Measurements from ENCODE around the gene CD38.
"Not testable (repeated sequence)": the region's sequence is repeated elsewhere in the genome, so short reads cannot be mapped to it uniquely, and the experiment has no call there.

Gene CD38

DNA sequence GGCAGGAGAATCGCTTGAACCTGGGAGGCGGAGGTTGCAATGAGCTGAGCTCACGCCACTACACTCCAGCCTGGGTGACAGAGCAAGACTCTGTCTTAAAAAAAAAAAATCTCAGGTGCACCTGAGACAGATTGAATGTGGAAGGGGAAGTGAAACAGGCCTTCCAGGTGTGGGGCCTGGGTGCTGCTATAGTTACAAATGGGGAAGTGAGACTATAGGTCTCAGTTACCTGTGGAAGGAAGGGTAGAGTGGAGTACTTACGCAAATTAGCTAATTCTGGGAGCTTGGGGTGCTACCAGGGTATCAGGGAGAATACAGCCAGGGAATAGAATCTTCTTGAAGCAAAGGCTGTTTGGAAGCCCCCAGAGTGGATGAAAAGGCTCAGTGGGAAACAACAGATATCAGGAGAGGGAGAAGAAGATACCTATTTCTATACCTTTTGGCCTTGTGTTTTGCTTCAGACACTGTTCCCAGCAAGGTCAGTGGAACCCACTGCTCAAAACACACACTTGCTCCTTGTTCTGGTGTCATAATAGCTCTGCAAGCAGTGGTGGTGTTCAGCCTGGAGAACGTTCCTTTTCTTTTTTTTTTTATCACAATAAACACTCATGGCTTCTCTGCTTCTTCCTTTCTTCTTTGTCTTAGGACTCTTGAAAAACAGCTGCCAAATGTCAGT lies 7.0 kb downstream of the CD38 start:
- Histone ChIP-seq H3K9me3 (ENCODE audit: control insufficient read depth, low read length) (no peaks in the 10 kb centered on the region), H3K4me3 (ENCODE audit: low read length) (no peak overlapping the region), H3K36me3 (ENCODE audit: control insufficient read depth, insufficient read depth, low read length) (no peaks in the 10 kb centered on the region), H3K4me1 (ENCODE audit: control insufficient read depth, insufficient read depth, low read length) (no peaks in the 10 kb centered on the region), H3K27me3 (ENCODE audit: control insufficient read depth, insufficient read depth, low read length) (no peaks in the 10 kb centered on the region), H3K9ac (ENCODE audit: low read length) (no peak overlapping the region)

DNA sequence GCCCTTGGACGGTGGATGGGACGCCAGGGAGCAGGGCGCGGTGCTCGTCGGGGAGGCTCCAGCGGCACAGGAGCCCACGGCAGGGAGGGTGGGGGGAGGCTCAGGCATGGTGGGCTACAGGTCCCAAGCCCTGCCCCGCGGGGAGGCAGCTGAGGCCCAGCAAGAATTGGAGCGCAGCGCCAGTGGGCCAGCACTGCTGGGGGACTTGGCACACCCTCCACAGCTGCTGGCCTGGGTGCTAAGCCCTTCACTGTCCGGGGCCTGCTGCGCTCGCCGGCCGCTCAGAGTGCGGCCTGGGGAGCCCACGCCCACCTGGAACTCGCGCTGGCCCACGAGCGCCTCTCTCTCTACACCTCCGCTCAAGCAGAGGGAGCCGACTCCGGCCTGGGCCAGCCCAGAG lies 8.6 kb downstream of the CD38 start:
- H3K9me3 ChIP-seq (ENCODE audit: control insufficient read depth, low read length) = no peaks in the 10 kb centered on the region
- no peak overlapping the region for H3K9ac ChIP-seq (ENCODE audit: low read length)
- no peaks in the 10 kb centered on the region for H3K27me3 ChIP-seq (ENCODE audit: control insufficient read depth, insufficient read depth, low read length)
- no peak overlapping the region for H3K4me3 ChIP-seq (ENCODE audit: low read length)
- no peaks in the 10 kb centered on the region for H3K36me3 ChIP-seq (ENCODE audit: control insufficient read depth, insufficient read depth, low read length)
- H3K4me1 ChIP-seq (ENCODE audit: control insufficient read depth, insufficient read depth, low read length) = no peaks in the 10 kb centered on the region

DNA sequence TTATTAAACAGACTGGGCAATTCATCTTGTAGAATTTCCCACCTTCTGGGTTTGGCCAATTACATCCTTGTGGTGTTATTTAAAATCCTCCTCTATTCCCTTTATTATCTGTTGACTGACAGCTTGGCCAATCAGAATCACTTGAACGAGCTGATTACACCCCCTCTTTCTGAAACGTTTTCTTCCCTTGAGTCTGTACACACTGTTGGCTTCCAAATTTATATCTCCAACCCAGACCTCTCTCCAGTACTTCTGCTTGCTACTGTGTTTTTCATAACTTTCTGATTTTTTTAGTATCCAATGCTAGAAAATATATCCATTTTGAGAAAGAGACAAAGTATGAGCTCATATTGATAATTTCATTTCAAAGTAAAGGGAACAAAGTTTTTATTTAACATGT lies 14.8 kb downstream of the CD38 start:
- Histone ChIP-seq H3K36me3 (ENCODE audit: control insufficient read depth, insufficient read depth, low read length) (no peaks in the 10 kb centered on the region), H3K4me3 (ENCODE audit: low read length) (no peak overlapping the region), H3K27me3 (ENCODE audit: control insufficient read depth, insufficient read depth, low read length) (no peaks in the 10 kb centered on the region), H3K9me3 (ENCODE audit: control insufficient read depth, low read length) (no peaks in the 10 kb centered on the region), H3K4me1 (ENCODE audit: control insufficient read depth, insufficient read depth, low read length) (no peaks in the 10 kb centered on the region), H3K9ac (ENCODE audit: low read length) (no peak overlapping the region)

DNA sequence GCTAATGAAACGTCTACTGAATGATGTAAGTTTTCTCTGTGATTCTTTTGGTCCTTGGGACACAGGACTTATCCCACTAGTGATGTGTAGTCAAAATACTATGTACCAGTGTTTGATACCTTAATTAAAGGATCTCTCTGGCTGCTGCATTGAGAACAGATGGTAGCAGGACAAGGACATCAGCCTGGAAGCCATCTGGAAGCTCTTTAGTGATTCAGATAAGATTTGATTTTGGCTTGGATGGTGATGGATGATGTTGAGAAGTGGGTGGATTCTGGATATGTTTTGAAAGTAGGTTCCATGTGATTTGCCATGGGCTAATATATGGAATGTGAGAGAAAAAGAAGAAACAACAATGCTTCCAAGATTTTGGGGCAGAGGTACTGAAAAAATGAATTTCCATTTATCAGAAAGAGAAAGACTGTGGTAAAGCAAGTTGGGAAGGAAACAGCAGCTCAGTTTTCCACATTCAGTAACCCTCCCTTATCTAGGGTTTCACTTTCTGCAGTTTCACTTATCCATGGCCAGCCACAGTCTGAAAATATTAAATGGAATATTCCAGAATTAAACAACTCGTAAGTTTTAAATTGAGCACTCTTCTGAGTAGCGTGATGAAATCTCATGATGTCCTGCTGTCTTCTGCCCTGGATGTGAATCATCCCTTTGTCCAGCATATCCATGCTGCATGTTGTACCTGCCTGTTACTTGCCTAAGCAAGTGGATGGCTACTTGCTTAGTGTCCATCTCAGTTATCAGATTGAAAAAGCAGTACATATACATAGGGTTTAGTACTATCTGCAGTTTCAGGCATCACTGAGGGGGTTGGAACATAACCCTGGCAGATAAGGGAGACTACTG lies 15.6 kb downstream of the CD38 start:
- Histone ChIP-seq H3K4me1 (ENCODE audit: control insufficient read depth, insufficient read depth, low read length) (no peaks in the 10 kb centered on the region), H3K9me3 (ENCODE audit: control insufficient read depth, low read length) (no peaks in the 10 kb centered on the region), H3K9ac (ENCODE audit: low read length) (no peak overlapping the region), H3K4me3 (ENCODE audit: low read length) (no peak overlapping the region), H3K36me3 (ENCODE audit: control insufficient read depth, insufficient read depth, low read length) (no peaks in the 10 kb centered on the region), H3K27me3 (ENCODE audit: control insufficient read depth, insufficient read depth, low read length) (no peaks in the 10 kb centered on the region)

DNA sequence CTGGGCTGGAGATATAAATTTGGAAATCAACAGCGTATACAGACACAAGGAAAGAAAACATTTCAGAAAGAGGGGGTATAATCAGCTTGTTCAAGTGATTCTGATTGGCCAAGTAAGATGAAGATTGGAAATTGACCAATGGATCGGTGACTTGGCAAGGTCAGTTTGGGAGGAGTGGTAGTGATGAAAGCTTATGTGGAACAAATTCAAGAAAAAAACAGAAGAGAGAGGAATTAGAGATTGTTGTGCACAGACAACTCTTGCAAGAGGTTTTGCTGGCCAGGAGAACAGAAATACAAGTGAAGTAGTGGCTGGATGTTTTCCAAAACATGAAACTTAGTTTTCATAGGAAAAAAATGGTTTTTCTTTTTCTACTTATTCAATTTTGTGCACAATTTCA lies 16.3 kb downstream of the CD38 start:
- Histone ChIP-seq H3K4me3 (ENCODE audit: low read length) (no peak overlapping the region), H3K27me3 (ENCODE audit: control insufficient read depth, insufficient read depth, low read length) (no peaks in the 10 kb centered on the region), H3K9ac (ENCODE audit: low read length) (no peak overlapping the region), H3K4me1 (ENCODE audit: control insufficient read depth, insufficient read depth, low read length) (no peaks in the 10 kb centered on the region), H3K9me3 (ENCODE audit: control insufficient read depth, low read length) (no peaks in the 10 kb centered on the region), H3K36me3 (ENCODE audit: control insufficient read depth, insufficient read depth, low read length) (no peaks in the 10 kb centered on the region)

DNA sequence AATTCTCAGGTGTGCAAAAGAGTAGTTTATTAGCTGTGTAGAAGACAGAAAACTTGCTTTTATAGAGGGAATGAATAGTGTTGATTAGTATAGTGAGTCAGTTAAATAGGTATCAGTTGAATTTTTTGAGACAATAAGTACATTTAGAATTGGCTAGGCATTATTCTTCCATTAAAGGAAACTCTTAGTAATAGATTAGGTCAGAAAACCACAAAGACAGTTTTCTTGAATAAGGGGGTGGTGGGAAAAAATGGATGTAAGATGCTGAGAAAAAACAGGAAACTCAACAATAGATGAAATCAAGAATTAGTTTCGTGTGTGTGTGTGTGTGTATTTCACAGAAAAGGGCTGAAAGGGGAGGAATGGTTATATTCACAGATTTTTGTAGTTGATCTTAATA lies 16.8 kb downstream of the CD38 start:
- no peaks in the 10 kb centered on the region for H3K4me1 ChIP-seq (ENCODE audit: control insufficient read depth, insufficient read depth, low read length)
- H3K36me3 ChIP-seq (ENCODE audit: control insufficient read depth, insufficient read depth, low read length) = no peaks in the 10 kb centered on the region
- no peak overlapping the region for H3K4me3 ChIP-seq (ENCODE audit: low read length)
- H3K9ac ChIP-seq (ENCODE audit: low read length) = no peak overlapping the region
- H3K27me3 ChIP-seq (ENCODE audit: control insufficient read depth, insufficient read depth, low read length) = no peaks in the 10 kb centered on the region
- no peaks in the 10 kb centered on the region for H3K9me3 ChIP-seq (ENCODE audit: control insufficient read depth, low read length)

DNA sequence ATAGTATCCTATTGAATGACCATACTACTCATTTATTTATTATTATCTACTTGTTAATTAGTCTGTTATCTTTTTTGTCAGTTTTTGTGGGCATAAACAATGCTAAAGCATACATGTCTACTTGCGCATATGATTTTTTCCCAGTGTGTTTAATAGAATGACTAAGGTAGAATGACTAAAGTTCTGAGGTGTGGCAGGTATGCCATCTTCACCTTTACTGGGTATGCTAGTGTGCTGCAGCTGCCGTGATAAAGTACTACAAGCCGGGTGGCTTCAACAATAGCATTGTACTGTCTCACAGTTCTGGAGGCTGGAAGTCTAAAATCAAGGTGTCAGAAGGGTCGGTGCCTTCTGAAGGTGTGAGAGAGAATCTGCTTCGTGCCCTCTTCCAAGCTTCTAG lies 19.2 kb downstream of the CD38 start:
- H3K9me3 ChIP-seq (ENCODE audit: control insufficient read depth, low read length) = no peaks in the 10 kb centered on the region
- no peak overlapping the region for H3K4me3 ChIP-seq (ENCODE audit: low read length)
- H3K36me3 ChIP-seq (ENCODE audit: control insufficient read depth, insufficient read depth, low read length) = no peaks in the 10 kb centered on the region
- no peaks in the 10 kb centered on the region for H3K4me1 ChIP-seq (ENCODE audit: control insufficient read depth, insufficient read depth, low read length)
- no peaks in the 10 kb centered on the region for H3K27me3 ChIP-seq (ENCODE audit: control insufficient read depth, insufficient read depth, low read length)
- H3K9ac ChIP-seq (ENCODE audit: low read length) = no peak overlapping the region

DNA sequence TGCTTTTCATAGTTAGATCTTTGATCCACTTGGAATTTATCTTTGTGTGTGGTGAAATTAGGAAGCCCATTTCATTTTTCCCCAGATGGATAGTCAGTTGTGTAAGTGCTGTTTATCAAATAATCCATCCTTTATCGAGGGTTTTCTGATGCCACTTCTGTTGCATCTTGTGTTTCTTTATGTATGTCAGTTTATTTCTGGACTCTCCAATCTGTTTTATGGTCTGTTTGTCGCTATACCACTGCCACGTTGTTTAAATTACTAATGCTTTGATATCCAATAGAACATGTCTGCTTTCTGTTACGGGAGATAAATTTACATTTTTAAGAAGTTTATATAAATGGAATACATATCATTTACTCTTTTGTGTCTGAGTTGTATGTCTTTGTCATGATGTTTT lies 21.0 kb downstream of the CD38 start:
- Histone ChIP-seq H3K4me3 (ENCODE audit: low read length) (no peak overlapping the region), H3K9ac (ENCODE audit: low read length) (no peak overlapping the region), H3K9me3 (ENCODE audit: control insufficient read depth, low read length) (no peaks in the 10 kb centered on the region), H3K4me1 (ENCODE audit: control insufficient read depth, insufficient read depth, low read length) (no peaks in the 10 kb centered on the region), H3K27me3 (ENCODE audit: control insufficient read depth, insufficient read depth, low read length) (no peaks in the 10 kb centered on the region), H3K36me3 (ENCODE audit: control insufficient read depth, insufficient read depth, low read length) (no peaks in the 10 kb centered on the region)

DNA sequence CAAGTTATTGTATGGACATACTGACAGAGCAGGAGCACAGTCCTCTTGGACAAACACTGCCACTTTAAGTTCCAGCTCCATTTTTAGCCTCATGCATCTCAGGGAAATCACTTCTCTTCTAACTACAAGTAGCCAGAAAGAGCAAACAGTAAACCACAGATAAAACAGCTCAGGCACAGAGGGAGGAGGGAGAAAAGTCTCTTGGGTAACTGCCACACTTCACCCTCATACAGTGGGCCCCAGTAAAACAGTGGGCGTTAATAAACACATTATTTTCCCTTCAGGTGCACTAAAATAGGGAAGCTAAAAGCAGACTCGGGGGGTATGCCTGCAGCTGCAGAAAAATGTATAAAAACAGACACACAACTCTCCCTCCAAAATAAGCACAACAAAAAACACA lies 21.6 kb downstream of the CD38 start:
- Histone ChIP-seq H3K36me3 (ENCODE audit: control insufficient read depth, insufficient read depth, low read length) (no peaks in the 10 kb centered on the region), H3K9ac (ENCODE audit: low read length) (no peak overlapping the region), H3K27me3 (ENCODE audit: control insufficient read depth, insufficient read depth, low read length) (no peaks in the 10 kb centered on the region), H3K9me3 (ENCODE audit: control insufficient read depth, low read length) (no peaks in the 10 kb centered on the region), H3K4me1 (ENCODE audit: control insufficient read depth, insufficient read depth, low read length) (no peaks in the 10 kb centered on the region), H3K4me3 (ENCODE audit: low read length) (no peak overlapping the region)

DNA sequence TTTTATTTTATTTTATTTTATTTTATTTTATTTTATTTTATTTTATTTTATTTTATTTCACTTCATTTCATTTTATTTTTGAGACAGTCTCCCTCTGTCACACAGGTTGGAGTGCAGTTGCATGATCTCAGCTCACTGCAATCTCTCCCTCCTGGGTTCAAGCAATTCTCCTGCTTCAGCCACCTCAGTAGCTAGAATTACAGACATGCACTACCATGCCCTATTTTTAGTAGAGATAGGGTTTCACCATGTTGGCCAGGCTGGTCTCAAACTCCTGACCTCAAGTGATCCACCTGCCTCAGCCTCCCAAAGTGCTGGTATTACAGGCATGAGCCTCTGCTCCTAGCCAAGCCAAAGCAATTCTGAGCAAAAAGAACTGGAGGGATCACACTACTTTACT lies 24.4 kb downstream of the CD38 start:
- not testable (repeated sequence) for H3K27me3 ChIP-seq (ENCODE audit: control insufficient read depth, insufficient read depth, low read length); H3K4me1 ChIP-seq (ENCODE audit: control insufficient read depth, insufficient read depth, low read length); H3K9me3 ChIP-seq (ENCODE audit: control insufficient read depth, low read length); H3K4me3 ChIP-seq (ENCODE audit: low read length); H3K9ac ChIP-seq (ENCODE audit: low read length); H3K36me3 ChIP-seq (ENCODE audit: control insufficient read depth, insufficient read depth, low read length)

DNA sequence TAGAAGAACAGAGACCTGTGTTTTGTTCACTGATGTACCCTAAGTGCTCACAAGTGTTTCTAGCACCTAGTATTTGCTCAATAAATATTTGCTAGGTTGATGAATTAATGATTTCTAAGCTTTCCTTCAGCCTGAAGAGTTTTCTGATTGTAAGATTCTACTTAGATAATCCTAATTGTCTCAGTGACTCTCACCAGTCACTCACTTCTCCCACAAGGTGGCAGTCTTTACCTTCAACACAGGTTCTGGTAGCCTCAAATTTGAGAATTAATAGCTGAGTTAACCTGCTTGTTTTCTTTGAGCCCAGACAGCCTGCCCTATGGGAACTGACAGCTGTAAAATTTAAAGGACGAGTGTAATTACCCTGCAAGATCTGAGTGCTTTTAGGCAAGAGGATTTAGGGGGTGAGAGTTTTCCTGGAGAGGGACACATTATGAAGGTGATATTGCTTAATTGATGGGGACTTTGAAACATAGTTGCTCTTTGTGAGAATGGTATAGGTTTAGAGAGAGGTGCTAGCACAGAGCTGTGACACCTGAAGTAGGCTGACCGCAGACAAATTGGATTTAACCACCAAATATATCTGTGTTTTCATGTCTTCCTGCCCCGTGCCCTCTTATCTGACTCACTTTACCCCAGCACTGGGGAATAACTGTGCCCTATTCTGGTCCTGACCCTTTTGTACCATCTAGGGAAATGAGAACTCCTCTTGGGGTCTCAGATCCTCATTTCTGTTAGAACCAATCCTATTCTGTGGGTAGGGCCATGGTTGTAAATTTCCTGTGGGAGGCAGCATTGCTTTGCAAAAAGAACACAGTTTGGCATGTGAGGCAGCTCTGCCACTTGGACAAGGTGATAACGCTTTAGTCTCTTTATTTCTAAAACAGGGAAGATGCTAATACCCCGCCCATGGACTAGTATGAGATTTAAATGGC lies 27.7 kb downstream of the CD38 start:
- Histone ChIP-seq H3K9me3 (ENCODE audit: control insufficient read depth, low read length) (no peaks in the 10 kb centered on the region), H3K36me3 (ENCODE audit: control insufficient read depth, insufficient read depth, low read length) (no peaks in the 10 kb centered on the region), H3K9ac (ENCODE audit: low read length) (no peak overlapping the region), H3K4me3 (ENCODE audit: low read length) (no peak overlapping the region), H3K4me1 (ENCODE audit: control insufficient read depth, insufficient read depth, low read length) (no peaks in the 10 kb centered on the region), H3K27me3 (ENCODE audit: control insufficient read depth, insufficient read depth, low read length) (no peaks in the 10 kb centered on the region)

DNA sequence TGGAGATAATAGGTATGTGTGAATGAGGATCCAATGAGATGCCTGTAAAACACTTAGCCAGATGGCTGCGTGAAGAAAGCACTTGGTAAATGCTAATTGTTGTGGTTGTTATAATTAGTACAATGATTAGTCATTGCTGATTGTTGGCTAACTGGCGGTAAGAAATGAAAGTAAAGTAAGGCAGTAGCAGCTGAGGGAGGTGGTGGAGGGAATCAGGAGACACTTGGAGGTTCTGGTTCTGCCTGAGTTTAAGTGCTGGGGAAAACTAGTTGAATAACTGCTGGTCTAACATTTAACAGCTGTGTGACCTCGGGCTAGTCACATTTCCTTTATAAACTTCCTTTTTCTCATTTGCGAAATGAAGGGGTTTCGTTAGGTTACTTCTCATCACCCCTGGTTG lies 30.9 kb downstream of the CD38 start:
- no peak overlapping the region for H3K4me3 ChIP-seq (ENCODE audit: low read length)
- no peak overlapping the region for H3K9ac ChIP-seq (ENCODE audit: low read length)
- H3K27me3 ChIP-seq (ENCODE audit: control insufficient read depth, insufficient read depth, low read length) = no peaks in the 10 kb centered on the region
- H3K4me1 ChIP-seq (ENCODE audit: control insufficient read depth, insufficient read depth, low read length) = no peaks in the 10 kb centered on the region
- no peaks in the 10 kb centered on the region for H3K36me3 ChIP-seq (ENCODE audit: control insufficient read depth, insufficient read depth, low read length)
- no peaks in the 10 kb centered on the region for H3K9me3 ChIP-seq (ENCODE audit: control insufficient read depth, low read length)
